ENCODE results near the gene RNF14.

RNF14 gene

DNA sequence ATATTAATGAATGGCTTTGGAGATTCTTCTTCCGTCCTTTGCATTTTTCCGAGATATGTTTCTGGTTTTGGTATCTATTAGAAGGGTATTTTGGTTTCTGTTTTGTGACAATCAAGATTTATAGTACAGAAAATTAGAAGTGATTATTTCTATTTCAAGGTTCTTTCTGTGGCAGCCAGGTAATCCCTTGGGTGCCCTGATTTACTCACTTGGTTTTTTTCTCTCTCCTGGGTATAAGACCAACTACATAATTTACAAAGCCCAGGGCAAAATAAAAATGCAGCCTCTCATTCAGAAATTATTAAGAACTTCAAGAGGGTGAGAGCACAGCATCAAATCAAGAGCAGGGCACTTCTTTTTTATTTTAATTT is 2.0 kb upstream of the RNF14 start:
- no peaks in the 10 kb centered on the region for H3K9me2 ChIP-seq (replicated peaks; ENCODE audit: low read depth, low read length)
- no peak overlapping the region for H2AFZ ChIP-seq (ENCODE audit: low read length)
- H4K20me1 ChIP-seq (ENCODE audit: insufficient read depth, low read length, poor library complexity, severe bottlenecking) = peaks cover 4% of the 10 kb centered on the region
- no peak overlapping the region for H3K9ac ChIP-seq (ENCODE audit: low read depth, low read length, poor library complexity, severe bottlenecking)
- peaks cover 5% of the 10 kb centered on the region; the same call in 1 of the 2 replicates for H3F3A ChIP-seq (ENCODE audit: low read depth)
- H3K79me2 ChIP-seq (ENCODE audit: insufficient read depth, low read length) = peaks cover 21% of the 10 kb centered on the region
- peaks cover 22% of the 10 kb centered on the region for H3K4me1 ChIP-seq (ENCODE audit: insufficient read depth, low read length, poor library complexity, severe bottlenecking)
- no peaks in the 10 kb centered on the region for H3K27me3 ChIP-seq (ENCODE audit: insufficient read depth, low read length, poor library complexity, severe bottlenecking)
- H3K4me3 ChIP-seq (ENCODE audit: low read length, poor library complexity, severe bottlenecking) = no peak overlapping the region
- H3K36me3 ChIP-seq (ENCODE audit: insufficient read depth, low read length) = no peaks in the 10 kb centered on the region
- no peaks in the 10 kb centered on the region for H3K9me3 ChIP-seq (ENCODE audit: insufficient read depth, low read depth, low read length)
- TF ChIP-seq EZH2phosphoT487 (IDR thresholded peaks at IDR 0.05; ENCODE audit: borderline replicate concordance) = no peak
- H3K4me2 ChIP-seq (ENCODE audit: low read depth, low read length, poor library complexity, severe bottlenecking) = no peak overlapping the region

DNA sequence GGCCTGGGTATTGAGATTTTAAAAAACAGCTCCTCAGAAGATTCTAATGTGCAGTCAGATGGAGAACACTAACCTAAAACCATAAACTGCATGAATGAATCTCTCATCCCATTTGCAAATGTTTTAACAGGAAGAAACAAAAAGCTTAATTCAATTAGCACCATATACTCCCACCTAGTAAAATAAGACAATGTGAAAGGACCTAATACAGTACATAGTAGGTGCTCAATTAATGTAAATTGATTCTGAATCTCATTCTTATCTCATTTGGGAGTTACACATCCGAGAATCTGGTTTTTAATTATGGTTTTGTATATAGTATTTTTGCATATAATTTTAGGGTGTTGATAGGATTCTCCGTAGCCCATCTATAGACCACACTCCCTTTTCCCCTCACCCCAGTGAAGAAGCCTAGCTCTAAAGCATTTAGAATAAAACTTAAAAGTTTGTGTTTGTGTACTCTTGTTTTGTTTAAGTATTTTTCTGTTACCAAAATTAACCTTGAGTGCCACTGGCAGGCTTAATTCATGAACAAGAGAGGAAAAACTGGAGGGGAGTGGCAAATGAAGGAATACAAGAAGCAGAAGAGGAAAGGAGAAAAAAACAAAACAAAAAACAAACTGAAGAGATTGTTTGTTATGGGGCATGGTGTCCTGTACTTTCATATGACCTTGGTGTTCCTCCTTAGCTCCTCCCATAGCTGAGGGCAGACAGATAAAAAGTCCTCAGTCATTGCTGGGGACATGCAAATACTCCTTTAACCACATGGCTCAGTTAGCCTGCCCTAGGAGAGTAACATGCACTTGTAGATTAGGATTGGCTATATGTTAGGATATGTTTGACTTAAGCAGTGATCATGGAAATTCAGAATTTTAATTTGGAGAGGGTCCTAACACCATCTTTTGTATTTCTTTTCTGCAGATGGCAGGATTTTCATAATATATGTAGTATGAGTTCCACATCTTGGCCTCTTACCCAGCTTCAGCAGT is 1.2 kb downstream of the RNF14 start:
- Histone ChIP-seq H2AFZ (ENCODE audit: low read length) (peak overlapping the region; percentile 80; the same call in 1 of the 2 replicates), H3K4me1 (ENCODE audit: insufficient read depth, low read length, poor library complexity, severe bottlenecking) (peaks cover 39% of the 10 kb centered on the region), H3K79me2 (ENCODE audit: insufficient read depth, low read length) (peaks cover 26% of the 10 kb centered on the region), H3K9me3 (ENCODE audit: insufficient read depth, low read depth, low read length) (no peaks in the 10 kb centered on the region), H3K9ac (ENCODE audit: low read depth, low read length, poor library complexity, severe bottlenecking) (peak overlapping the region; percentile 95), H3K36me3 (ENCODE audit: insufficient read depth, low read length) (peaks cover 3% of the 10 kb centered on the region; the same call in 1 of the 2 replicates), H3K4me3 (ENCODE audit: low read length, poor library complexity, severe bottlenecking) (peak overlapping the region; percentile 93), H3K9me2 (replicated peaks; ENCODE audit: low read depth, low read length) (no peaks in the 10 kb centered on the region), H3K4me2 (ENCODE audit: low read depth, low read length, poor library complexity, severe bottlenecking) (peak overlapping the region; percentile 99), H4K20me1 (ENCODE audit: insufficient read depth, low read length, poor library complexity, severe bottlenecking) (peaks cover 4% of the 10 kb centered on the region), H3K27me3 (ENCODE audit: insufficient read depth, low read length, poor library complexity, severe bottlenecking) (no peaks in the 10 kb centered on the region), H3F3A (ENCODE audit: low read depth) (peaks cover 5% of the 10 kb centered on the region; the same call in 1 of the 2 replicates)
- TF ChIP-seq EZH2phosphoT487 (IDR thresholded peaks at IDR 0.05; ENCODE audit: borderline replicate concordance) = no peak
- TF ChIP-seq, protein P1, sequence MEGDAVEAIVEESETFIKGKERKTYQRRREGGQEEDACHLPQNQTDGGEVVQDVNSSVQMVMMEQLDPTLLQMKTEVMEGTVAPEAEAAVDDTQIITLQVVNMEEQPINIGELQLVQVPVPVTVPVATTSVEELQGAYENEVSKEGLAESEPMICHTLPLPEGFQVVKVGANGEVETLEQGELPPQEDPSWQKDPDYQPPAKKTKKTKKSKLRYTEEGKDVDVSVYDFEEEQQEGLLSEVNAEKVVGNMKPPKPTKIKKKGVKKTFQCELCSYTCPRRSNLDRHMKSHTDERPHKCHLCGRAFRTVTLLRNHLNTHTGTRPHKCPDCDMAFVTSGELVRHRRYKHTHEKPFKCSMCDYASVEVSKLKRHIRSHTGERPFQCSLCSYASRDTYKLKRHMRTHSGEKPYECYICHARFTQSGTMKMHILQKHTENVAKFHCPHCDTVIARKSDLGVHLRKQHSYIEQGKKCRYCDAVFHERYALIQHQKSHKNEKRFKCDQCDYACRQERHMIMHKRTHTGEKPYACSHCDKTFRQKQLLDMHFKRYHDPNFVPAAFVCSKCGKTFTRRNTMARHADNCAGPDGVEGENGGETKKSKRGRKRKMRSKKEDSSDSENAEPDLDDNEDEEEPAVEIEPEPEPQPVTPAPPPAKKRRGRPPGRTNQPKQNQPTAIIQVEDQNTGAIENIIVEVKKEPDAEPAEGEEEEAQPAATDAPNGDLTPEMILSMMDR (conservative IDR thresholded peaks at IDR 0.05; ENCODE audit: low read length) = no peak

- Histone ChIP-seq H3F3A (ENCODE audit: low read depth) (peaks cover 5% of the 10 kb centered on the region; the same call in 1 of the 2 replicates), H3K9me3 (ENCODE audit: insufficient read depth, low read depth, low read length) (no peaks in the 10 kb centered on the region), H3K36me3 (ENCODE audit: insufficient read depth, low read length) (peaks cover 12% of the 10 kb centered on the region; the same call in 1 of the 2 replicates), H3K9me2 (replicated peaks; ENCODE audit: low read depth, low read length) (no peaks in the 10 kb centered on the region), H2AFZ (ENCODE audit: low read length) (no peak overlapping the region), H3K79me2 (ENCODE audit: insufficient read depth, low read length) (peaks cover 26% of the 10 kb centered on the region), H3K27me3 (ENCODE audit: insufficient read depth, low read length, poor library complexity, severe bottlenecking) (no peaks in the 10 kb centered on the region), H3K4me3 (ENCODE audit: low read length, poor library complexity, severe bottlenecking) (peak overlapping the region; percentile 1), H3K4me1 (ENCODE audit: insufficient read depth, low read length, poor library complexity, severe bottlenecking) (peaks cover 36% of the 10 kb centered on the region), H3K9ac (ENCODE audit: low read depth, low read length, poor library complexity, severe bottlenecking) (no peak overlapping the region), H3K4me2 (ENCODE audit: low read depth, low read length, poor library complexity, severe bottlenecking) (peak overlapping the region; percentile 30), H4K20me1 (ENCODE audit: insufficient read depth, low read length, poor library complexity, severe bottlenecking) (peaks cover 4% of the 10 kb centered on the region)
- TF ChIP-seq, protein P1 (conservative IDR thresholded peaks at IDR 0.05; ENCODE audit: low read length) = no peak
- no peak for TF ChIP-seq EZH2phosphoT487 (IDR thresholded peaks at IDR 0.05; ENCODE audit: borderline replicate concordance)
Measured at GRCh38 chr5:141973871-141974595, 5.1 kb downstream of the RNF14 start.
